ENCODE results near the gene SACM1L.

DNA sequence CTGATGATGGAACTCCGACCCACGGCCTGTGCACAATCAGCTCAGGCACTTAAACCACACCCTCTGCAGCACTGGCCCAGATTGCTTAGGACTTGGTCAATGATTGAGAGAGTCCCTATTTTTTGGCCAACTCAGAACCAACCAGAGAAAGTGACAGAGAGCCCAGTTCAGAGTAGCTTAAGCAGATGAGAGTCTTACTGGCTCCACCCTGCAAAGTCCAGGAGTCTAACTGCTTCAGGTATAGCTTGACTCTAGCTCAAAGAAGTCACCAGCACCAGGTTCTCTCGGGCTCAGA is 87.1 kb downstream of the SACM1L start:
- TF ChIP-seq, protein P1, sequence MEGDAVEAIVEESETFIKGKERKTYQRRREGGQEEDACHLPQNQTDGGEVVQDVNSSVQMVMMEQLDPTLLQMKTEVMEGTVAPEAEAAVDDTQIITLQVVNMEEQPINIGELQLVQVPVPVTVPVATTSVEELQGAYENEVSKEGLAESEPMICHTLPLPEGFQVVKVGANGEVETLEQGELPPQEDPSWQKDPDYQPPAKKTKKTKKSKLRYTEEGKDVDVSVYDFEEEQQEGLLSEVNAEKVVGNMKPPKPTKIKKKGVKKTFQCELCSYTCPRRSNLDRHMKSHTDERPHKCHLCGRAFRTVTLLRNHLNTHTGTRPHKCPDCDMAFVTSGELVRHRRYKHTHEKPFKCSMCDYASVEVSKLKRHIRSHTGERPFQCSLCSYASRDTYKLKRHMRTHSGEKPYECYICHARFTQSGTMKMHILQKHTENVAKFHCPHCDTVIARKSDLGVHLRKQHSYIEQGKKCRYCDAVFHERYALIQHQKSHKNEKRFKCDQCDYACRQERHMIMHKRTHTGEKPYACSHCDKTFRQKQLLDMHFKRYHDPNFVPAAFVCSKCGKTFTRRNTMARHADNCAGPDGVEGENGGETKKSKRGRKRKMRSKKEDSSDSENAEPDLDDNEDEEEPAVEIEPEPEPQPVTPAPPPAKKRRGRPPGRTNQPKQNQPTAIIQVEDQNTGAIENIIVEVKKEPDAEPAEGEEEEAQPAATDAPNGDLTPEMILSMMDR (IDR thresholded peaks at IDR 0.05; ENCODE audit: borderline replicate concordance, extremely low read depth, low read length, poor library complexity, severe bottlenecking) = no peak
- no peak for TF ChIP-seq EZH2 (IDR thresholded peaks at IDR 0.05; ENCODE audit: borderline replicate concordance, low read depth, low read length, severe bottlenecking)
